ENCODE measurements around the gene TTC9C.

Gene TTC9C

GRCh38 chr11:62724171-62724570, 4.1 kb upstream of the TTC9C start:
- peaks cover 77% of the 10 kb centered on the region for H4K20me1 ChIP-seq (ENCODE audit: insufficient read depth, low read length, poor library complexity, severe bottlenecking)
- H3K36me3 ChIP-seq (ENCODE audit: insufficient read depth, low read length): peaks cover 56% of the 10 kb centered on the region
- H3K4me3 ChIP-seq (ENCODE audit: low read length, poor library complexity, severe bottlenecking): peak overlapping the region; percentile 92
- TF ChIP-seq, protein P1, sequence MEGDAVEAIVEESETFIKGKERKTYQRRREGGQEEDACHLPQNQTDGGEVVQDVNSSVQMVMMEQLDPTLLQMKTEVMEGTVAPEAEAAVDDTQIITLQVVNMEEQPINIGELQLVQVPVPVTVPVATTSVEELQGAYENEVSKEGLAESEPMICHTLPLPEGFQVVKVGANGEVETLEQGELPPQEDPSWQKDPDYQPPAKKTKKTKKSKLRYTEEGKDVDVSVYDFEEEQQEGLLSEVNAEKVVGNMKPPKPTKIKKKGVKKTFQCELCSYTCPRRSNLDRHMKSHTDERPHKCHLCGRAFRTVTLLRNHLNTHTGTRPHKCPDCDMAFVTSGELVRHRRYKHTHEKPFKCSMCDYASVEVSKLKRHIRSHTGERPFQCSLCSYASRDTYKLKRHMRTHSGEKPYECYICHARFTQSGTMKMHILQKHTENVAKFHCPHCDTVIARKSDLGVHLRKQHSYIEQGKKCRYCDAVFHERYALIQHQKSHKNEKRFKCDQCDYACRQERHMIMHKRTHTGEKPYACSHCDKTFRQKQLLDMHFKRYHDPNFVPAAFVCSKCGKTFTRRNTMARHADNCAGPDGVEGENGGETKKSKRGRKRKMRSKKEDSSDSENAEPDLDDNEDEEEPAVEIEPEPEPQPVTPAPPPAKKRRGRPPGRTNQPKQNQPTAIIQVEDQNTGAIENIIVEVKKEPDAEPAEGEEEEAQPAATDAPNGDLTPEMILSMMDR (conservative IDR thresholded peaks at IDR 0.05; ENCODE audit: low read length): no peak
- no peak for TF ChIP-seq EZH2phosphoT487 (IDR thresholded peaks at IDR 0.05; ENCODE audit: borderline replicate concordance)
- H3F3A ChIP-seq (ENCODE audit: low read depth): peaks cover 3% of the 10 kb centered on the region
- H3K4me2 ChIP-seq (ENCODE audit: low read depth, low read length, poor library complexity, severe bottlenecking): peak overlapping the region; percentile 98
- peak overlapping the region; percentile 98 for H3K9ac ChIP-seq (ENCODE audit: low read depth, low read length, poor library complexity, severe bottlenecking)
- no peaks in the 10 kb centered on the region for H3K9me2 ChIP-seq (replicated peaks; ENCODE audit: low read depth, low read length)
- no peak overlapping the region for H2AFZ ChIP-seq (ENCODE audit: low read length)
- H3K27me3 ChIP-seq (ENCODE audit: insufficient read depth, low read length, poor library complexity, severe bottlenecking): no peaks in the 10 kb centered on the region
- H3K79me2 ChIP-seq (ENCODE audit: insufficient read depth, low read length): peaks cover 85% of the 10 kb centered on the region
- peaks cover 40% of the 10 kb centered on the region for H3K4me1 ChIP-seq (ENCODE audit: insufficient read depth, low read length, poor library complexity, severe bottlenecking)
- no peaks in the 10 kb centered on the region for H3K9me3 ChIP-seq (ENCODE audit: insufficient read depth, low read depth, low read length)

- Histone ChIP-seq H3K79me2 (ENCODE audit: insufficient read depth, low read length) (peaks cover 84% of the 10 kb centered on the region), H3K4me1 (ENCODE audit: insufficient read depth, low read length, poor library complexity, severe bottlenecking) (peaks cover 44% of the 10 kb centered on the region), H3K9me3 (ENCODE audit: insufficient read depth, low read depth, low read length) (no peaks in the 10 kb centered on the region), H3K27me3 (ENCODE audit: insufficient read depth, low read length, poor library complexity, severe bottlenecking) (no peaks in the 10 kb centered on the region), H3K4me3 (ENCODE audit: low read length, poor library complexity, severe bottlenecking) (peak overlapping the region; percentile 92), H3K4me2 (ENCODE audit: low read depth, low read length, poor library complexity, severe bottlenecking) (peak overlapping the region; percentile 98), H2AFZ (ENCODE audit: low read length) (no peak overlapping the region), H3K36me3 (ENCODE audit: insufficient read depth, low read length) (peaks cover 42% of the 10 kb centered on the region), H3F3A (ENCODE audit: low read depth) (peaks cover 3% of the 10 kb centered on the region), H3K9ac (ENCODE audit: low read depth, low read length, poor library complexity, severe bottlenecking) (peak overlapping the region; percentile 98), H4K20me1 (ENCODE audit: insufficient read depth, low read length, poor library complexity, severe bottlenecking) (peaks cover 77% of the 10 kb centered on the region), H3K9me2 (replicated peaks; ENCODE audit: low read depth, low read length) (no peaks in the 10 kb centered on the region)
- no peak for TF ChIP-seq EZH2phosphoT487 (IDR thresholded peaks at IDR 0.05; ENCODE audit: borderline replicate concordance)
- TF ChIP-seq, protein P1 (conservative IDR thresholded peaks at IDR 0.05; ENCODE audit: low read length): no peak
Measured at GRCh38 chr11:62725646-62726045, 2.6 kb upstream of the TTC9C start.

GRCh38 chr11:62726156-62726914, 2.0 kb upstream of the TTC9C start:
- peaks cover 72% of the 10 kb centered on the region for H4K20me1 ChIP-seq (ENCODE audit: insufficient read depth, low read length, poor library complexity, severe bottlenecking)
- peaks cover 3% of the 10 kb centered on the region for H3F3A ChIP-seq (ENCODE audit: low read depth)
- H3K36me3 ChIP-seq (ENCODE audit: insufficient read depth, low read length): peaks cover 35% of the 10 kb centered on the region
- peaks cover 82% of the 10 kb centered on the region for H3K79me2 ChIP-seq (ENCODE audit: insufficient read depth, low read length)
- H3K4me3 ChIP-seq (ENCODE audit: low read length, poor library complexity, severe bottlenecking): peak overlapping the region; percentile 92
- H3K9me3 ChIP-seq (ENCODE audit: insufficient read depth, low read depth, low read length): no peaks in the 10 kb centered on the region
- peaks cover 39% of the 10 kb centered on the region for H3K4me1 ChIP-seq (ENCODE audit: insufficient read depth, low read length, poor library complexity, severe bottlenecking)
- H3K4me2 ChIP-seq (ENCODE audit: low read depth, low read length, poor library complexity, severe bottlenecking): peak overlapping the region; percentile 98
- peak overlapping the region; percentile 98 for H3K9ac ChIP-seq (ENCODE audit: low read depth, low read length, poor library complexity, severe bottlenecking)
- no peak overlapping the region for H2AFZ ChIP-seq (ENCODE audit: low read length)
- no peaks in the 10 kb centered on the region for H3K9me2 ChIP-seq (replicated peaks; ENCODE audit: low read depth, low read length)
- no peaks in the 10 kb centered on the region for H3K27me3 ChIP-seq (ENCODE audit: insufficient read depth, low read length, poor library complexity, severe bottlenecking)
- TF ChIP-seq, protein P1 (conservative IDR thresholded peaks at IDR 0.05; ENCODE audit: low read length): no peak
- no peak for TF ChIP-seq EZH2phosphoT487 (IDR thresholded peaks at IDR 0.05; ENCODE audit: borderline replicate concordance)

Data from Loucy (cell line).